GM12878 (cell line): ENCODE data around the gene JHY.

Source experiments
- CHD1 ChIP-seq: IDR thresholded peaks from 2 replicates; pipeline ENCODE4 v1.6.1; 2012; ENCODE audit warnings: low read depth, low read length, improper control_type of control experiment
- CREB1 ChIP-seq: IDR thresholded peaks from 2 replicates; pipeline ENCODE4 v1.6.1; 2012; ENCODE audit warnings: low read depth, mild to moderate bottlenecking, inconsistent platforms
- ESRRA ChIP-seq: IDR thresholded peaks from 2 replicates; pipeline ENCODE4 v1.6.1; 2012; ENCODE audit warnings: mild to moderate bottlenecking, low read length, improper control_type of control experiment
- NFIC ChIP-seq: IDR thresholded peaks from 2 replicates; pipeline ENCODE4 v1.6.1; 2012; ENCODE audit warnings: low read depth, mild to moderate bottlenecking, inconsistent platforms, low read length, moderate library complexity
- RAD21 ChIP-seq: IDR thresholded peaks from 2 replicates; pipeline ENCODE4 v1.6.1; 2011; ENCODE audit warnings: mild to moderate bottlenecking, low read depth, low read length, moderate library complexity; ENCODE audit not compliant: insufficient read depth
- SP1 ChIP-seq: IDR thresholded peaks from one replicate; pipeline ENCODE4 v1.6.1; 2011; ENCODE audit warnings: low read depth, low read length
- SPI1 ChIP-seq: IDR thresholded peaks from 2 replicates; pipeline ENCODE4 v1.6.1; 2011; ENCODE audit warnings: low read depth, mild to moderate bottlenecking, low read length, moderate library complexity, borderline replicate concordance; ENCODE audit not compliant: insufficient read depth
- TCF7 ChIP-seq: IDR thresholded peaks from 2 replicates; pipeline ENCODE4 v1.6.1; 2014; ENCODE audit warnings: antibody characterized with exemption, borderline replicate concordance
- TF ChIP-seq, protein P1 (sequence below): fragments of 450-650 bp; IDR thresholded peaks from 2 replicates; pipeline ENCODE4 v1.6.1; 2016; ENCODE audit warnings: mild to moderate bottlenecking
- TF ChIP-seq, protein P2 (sequence below): IDR thresholded peaks from 2 replicates; pipeline ENCODE4 v1.6.1; 2011; ENCODE audit warnings: low read depth, mild to moderate bottlenecking, low read length, moderate library complexity, borderline replicate concordance; ENCODE audit errors: extremely low read depth
- TF ChIP-seq, protein P3 (sequence below), 3 experiments: IDR thresholded peaks in 2 of 3; conservative IDR thresholded peaks in 1 of 3; 2 replicates each; pipeline ENCODE4 v1.5.1; 2011; ENCODE audit warnings: low read depth in 3 of 3, low read length in 3 of 3, mild to moderate bottlenecking in 3 of 3, control low read depth in 2 of 3, moderate library complexity in 2 of 3, inconsistent platforms in 1 of 3, mixed read lengths in 1 of 3; ENCODE audit not compliant: control insufficient read depth in 2 of 3, insufficient read depth in 1 of 3; ENCODE audit errors: extremely low read depth in 1 of 3

DNA sequence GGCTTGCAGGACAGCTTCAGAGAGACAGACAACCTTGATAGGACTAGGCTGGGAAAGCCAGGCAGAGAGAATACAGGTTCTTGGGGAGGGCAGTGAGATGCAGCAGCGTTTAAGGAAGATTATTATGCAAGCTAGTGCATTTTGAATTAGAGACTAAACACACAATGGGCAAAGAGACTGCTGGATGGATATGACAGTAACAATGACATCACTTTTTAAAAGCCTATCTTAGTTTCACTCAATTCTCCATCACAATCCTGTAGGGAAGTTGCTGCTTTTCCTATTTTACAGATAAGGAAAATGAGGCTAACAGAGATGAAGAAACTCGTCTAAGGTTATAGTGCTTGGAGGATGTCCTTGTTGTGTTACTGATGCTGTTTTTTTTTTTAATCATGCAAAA, 5.6 kb downstream of the JHY start:
- TF ChIP-seq, protein P1, sequence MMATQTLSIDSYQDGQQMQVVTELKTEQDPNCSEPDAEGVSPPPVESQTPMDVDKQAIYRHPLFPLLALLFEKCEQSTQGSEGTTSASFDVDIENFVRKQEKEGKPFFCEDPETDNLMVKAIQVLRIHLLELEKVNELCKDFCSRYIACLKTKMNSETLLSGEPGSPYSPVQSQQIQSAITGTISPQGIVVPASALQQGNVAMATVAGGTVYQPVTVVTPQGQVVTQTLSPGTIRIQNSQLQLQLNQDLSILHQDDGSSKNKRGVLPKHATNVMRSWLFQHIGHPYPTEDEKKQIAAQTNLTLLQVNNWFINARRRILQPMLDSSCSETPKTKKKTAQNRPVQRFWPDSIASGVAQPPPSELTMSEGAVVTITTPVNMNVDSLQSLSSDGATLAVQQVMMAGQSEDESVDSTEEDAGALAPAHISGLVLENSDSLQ, result no peak
- TF ChIP-seq, protein P2, sequence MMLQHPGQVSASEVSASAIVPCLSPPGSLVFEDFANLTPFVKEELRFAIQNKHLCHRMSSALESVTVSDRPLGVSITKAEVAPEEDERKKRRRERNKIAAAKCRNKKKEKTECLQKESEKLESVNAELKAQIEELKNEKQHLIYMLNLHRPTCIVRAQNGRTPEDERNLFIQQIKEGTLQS, result no peak
- TF ChIP-seq CHD1, result no peak
- no peak for TF ChIP-seq RAD21
- TF ChIP-seq, protein P3, sequence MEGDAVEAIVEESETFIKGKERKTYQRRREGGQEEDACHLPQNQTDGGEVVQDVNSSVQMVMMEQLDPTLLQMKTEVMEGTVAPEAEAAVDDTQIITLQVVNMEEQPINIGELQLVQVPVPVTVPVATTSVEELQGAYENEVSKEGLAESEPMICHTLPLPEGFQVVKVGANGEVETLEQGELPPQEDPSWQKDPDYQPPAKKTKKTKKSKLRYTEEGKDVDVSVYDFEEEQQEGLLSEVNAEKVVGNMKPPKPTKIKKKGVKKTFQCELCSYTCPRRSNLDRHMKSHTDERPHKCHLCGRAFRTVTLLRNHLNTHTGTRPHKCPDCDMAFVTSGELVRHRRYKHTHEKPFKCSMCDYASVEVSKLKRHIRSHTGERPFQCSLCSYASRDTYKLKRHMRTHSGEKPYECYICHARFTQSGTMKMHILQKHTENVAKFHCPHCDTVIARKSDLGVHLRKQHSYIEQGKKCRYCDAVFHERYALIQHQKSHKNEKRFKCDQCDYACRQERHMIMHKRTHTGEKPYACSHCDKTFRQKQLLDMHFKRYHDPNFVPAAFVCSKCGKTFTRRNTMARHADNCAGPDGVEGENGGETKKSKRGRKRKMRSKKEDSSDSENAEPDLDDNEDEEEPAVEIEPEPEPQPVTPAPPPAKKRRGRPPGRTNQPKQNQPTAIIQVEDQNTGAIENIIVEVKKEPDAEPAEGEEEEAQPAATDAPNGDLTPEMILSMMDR (IDR thresholded peaks at IDR 0.05 in 2 of 3, conservative IDR thresholded peaks at IDR 0.05 in 1 of 3; ENCODE audit: control insufficient read depth in 2 of 3, extremely low read depth in 1 of 3, insufficient read depth in 1 of 3, low read depth in 3 of 3, low read length in 3 of 3), result no peak
- TF ChIP-seq NFIC, result no peak
- no peak for TF ChIP-seq TCF7
- TF ChIP-seq SPI1, result no peak
- no peak for TF ChIP-seq ESRRA
- TF ChIP-seq CREB1, result no peak
- TF ChIP-seq SP1, result no peak
